PC-9 (cell line): ENCODE measurements around the gene FOXO3. TPM values are rescaled to one million over a fixed set of nuclear protein-coding genes. Genes with fewer than 3 reads are reported as not detected.

Source experiments
- BruUV-seq: library from RNA; stranded (reverse); fragments of 400-500 nt; replicated peaks from 2 replicates; lab custom pipeline; 2021; lab: Mats Ljungman, UMichigan
- CTCF ChIA-PET: fragments of 300-600 bp; sonication (Branson Sonifier 250); formaldehyde crosslinking; loops from one replicate; lab custom pipeline; 2022; ENCODE audit warnings: antibody characterized with exemption; lab: Charles Lee
- POLR2A ChIA-PET: fragments of 300-600 bp; sonication (Branson Sonifier 250); formaldehyde crosslinking; loops from one replicate; lab custom pipeline; 2022; ENCODE audit warnings: antibody characterized with exemption; ENCODE audit not compliant: unreplicated experiment; lab: Charles Lee
- DNase-seq, 2 experiments: peaks; one replicate each; pipeline versions ENCODE4 v3.0.0 to v3.0.0-alpha.2; 2015 to 2022; ENCODE audit warnings: mixed read lengths in 1 of 2
- H2AFZ ChIP-seq: fragments of 200-600 bp; sonication (generic); 2 replicates; pipeline ENCODE4 v1.8.1; 2017; ENCODE audit warnings: antibody characterized with exemption
- H3F3A ChIP-seq: fragments of 200-600 bp; sonication (generic); 2 replicates; pipeline ENCODE4 v1.8.1; 2017; ENCODE audit warnings: antibody characterized with exemption, mild to moderate bottlenecking, low read depth; ENCODE audit not compliant: insufficient read depth
- H3K27ac ChIP-seq: fragments of 200-600 bp; sonication (generic); 2 replicates; pipeline ENCODE4 v1.6.1; 2016; ENCODE audit warnings: mixed run types
- H3K27me3 ChIP-seq: fragments of 200-600 bp; sonication (generic); 2 replicates; pipeline ENCODE4 v1.6.1; 2016; ENCODE audit warnings: low read depth, mixed run types; ENCODE audit not compliant: insufficient read depth
- H3K36me3 ChIP-seq: fragments of 200-600 bp; sonication (generic); 2 replicates; pipeline ENCODE4 v1.6.1; 2016; ENCODE audit warnings: low read depth, mixed run types
- H3K4me1 ChIP-seq: fragments of 200-600 bp; sonication (generic); replicated peaks from 2 replicates; pipeline ENCODE4 v1.6.1; 2016; ENCODE audit warnings: mixed run types; ENCODE audit not compliant: insufficient read depth
- H3K4me2 ChIP-seq: fragments of 200-600 bp; sonication (generic); 2 replicates; pipeline ENCODE4 v1.6.1; 2017; ENCODE audit warnings: mixed run types
- H3K4me3 ChIP-seq: fragments of 200-600 bp; sonication (generic); 2 replicates; pipeline ENCODE4 v1.6.1; 2016; ENCODE audit warnings: mixed run types
- H3K79me2 ChIP-seq: fragments of 200-600 bp; sonication (generic); 2 replicates; pipeline ENCODE4 v1.6.1; 2017; ENCODE audit warnings: low read depth, mixed run types
- H3K9me2 ChIP-seq: fragments of 200-600 bp; sonication (generic); 2 replicates; pipeline ENCODE4 v1.8.1; 2017; ENCODE audit warnings: mild to moderate bottlenecking; ENCODE audit not compliant: insufficient read depth
- H3K9me3 ChIP-seq: fragments of 200-600 bp; sonication (generic); 2 replicates; pipeline ENCODE4 v1.8.1; 2016; ENCODE audit warnings: low read depth; ENCODE audit not compliant: insufficient read depth
- H4K20me1 ChIP-seq: fragments of 200-600 bp; sonication (generic); 2 replicates; pipeline ENCODE4 v1.8.1; 2017; ENCODE audit not compliant: insufficient read depth
- EZH2 ChIP-seq: fragments of 200-600 bp; sonication (generic); IDR thresholded peaks from 2 replicates; pipeline ENCODE4 v1.8.0; 2017; ENCODE audit warnings: antibody characterized with exemption, low read depth
- intact Hi-C: fragments of 100-400 bp; cut with micrococcal nuclease; formaldehyde crosslinking; loops from one replicate; pipeline ENCODE4 v1.10.0; 2022; ENCODE audit not compliant: unreplicated experiment
- total RNA-seq: library from RNA; stranded (reverse); gene quantifications from 2 replicates; pipeline ENCODE4 v1.2.3, GENCODE V29; 2021
- TF ChIP-seq, protein P1 (sequence below): fragments of 200-600 bp; sonication (generic); conservative IDR thresholded peaks from 2 replicates; pipeline ENCODE4 v1.6.1; 2017; ENCODE audit warnings: mixed run types, antibody characterized with exemption, mild to moderate bottlenecking, moderate library complexity

Gene FOXO3
- total RNA-seq, 1 experiment from 2014 or later, result 59.4 TPM

DNA sequence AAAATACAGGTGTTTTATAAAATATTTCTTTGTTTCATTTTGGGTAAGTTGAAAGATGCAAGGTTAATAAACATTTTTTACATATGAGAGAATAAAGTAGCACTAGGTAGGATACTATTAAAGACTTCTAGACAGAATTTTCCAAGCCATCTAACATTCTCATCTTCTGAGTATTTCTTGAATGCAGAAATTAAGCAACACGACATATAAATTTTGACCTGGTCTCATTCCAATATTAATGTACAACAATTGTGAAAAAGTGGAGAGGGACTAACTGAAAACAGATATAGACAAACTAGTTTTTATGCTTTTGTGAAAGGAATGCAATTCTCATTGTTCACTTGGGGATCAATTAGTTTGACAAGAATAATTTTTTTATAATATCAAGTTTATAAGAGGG is 11.5 kb upstream of the FOXO3 start:
- no peaks in the 10 kb centered on the region for H4K20me1 ChIP-seq
- H3F3A ChIP-seq, result no peaks in the 10 kb centered on the region
- intact Hi-C loops, result no loop called here
- H2AFZ ChIP-seq, result no peak overlapping the region
- ChIA-PET POLR2A (no interaction called here), CTCF (no interaction called here)
- no peaks in the 10 kb centered on the region for H3K27me3 ChIP-seq
- BruUV-seq, result no TSS peak
- no peaks in the 10 kb centered on the region for H3K36me3 ChIP-seq
- H3K4me3 ChIP-seq, result no peak overlapping the region
- no peak for DNase-seq
- H3K4me1 ChIP-seq, result no peaks in the 10 kb centered on the region
- H3K9me3 ChIP-seq, result no peaks in the 10 kb centered on the region
- H3K27ac ChIP-seq, result no peak overlapping the region
- H3K79me2 ChIP-seq, result no peaks in the 10 kb centered on the region
- H3K4me2 ChIP-seq, result no peak overlapping the region
- TF ChIP-seq EZH2, result no peak
- TF ChIP-seq, protein P1, sequence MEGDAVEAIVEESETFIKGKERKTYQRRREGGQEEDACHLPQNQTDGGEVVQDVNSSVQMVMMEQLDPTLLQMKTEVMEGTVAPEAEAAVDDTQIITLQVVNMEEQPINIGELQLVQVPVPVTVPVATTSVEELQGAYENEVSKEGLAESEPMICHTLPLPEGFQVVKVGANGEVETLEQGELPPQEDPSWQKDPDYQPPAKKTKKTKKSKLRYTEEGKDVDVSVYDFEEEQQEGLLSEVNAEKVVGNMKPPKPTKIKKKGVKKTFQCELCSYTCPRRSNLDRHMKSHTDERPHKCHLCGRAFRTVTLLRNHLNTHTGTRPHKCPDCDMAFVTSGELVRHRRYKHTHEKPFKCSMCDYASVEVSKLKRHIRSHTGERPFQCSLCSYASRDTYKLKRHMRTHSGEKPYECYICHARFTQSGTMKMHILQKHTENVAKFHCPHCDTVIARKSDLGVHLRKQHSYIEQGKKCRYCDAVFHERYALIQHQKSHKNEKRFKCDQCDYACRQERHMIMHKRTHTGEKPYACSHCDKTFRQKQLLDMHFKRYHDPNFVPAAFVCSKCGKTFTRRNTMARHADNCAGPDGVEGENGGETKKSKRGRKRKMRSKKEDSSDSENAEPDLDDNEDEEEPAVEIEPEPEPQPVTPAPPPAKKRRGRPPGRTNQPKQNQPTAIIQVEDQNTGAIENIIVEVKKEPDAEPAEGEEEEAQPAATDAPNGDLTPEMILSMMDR, result no peak
- no peaks in the 10 kb centered on the region for H3K9me2 ChIP-seq

- no TSS peak for BruUV-seq
- POLR2A ChIA-PET, result no interaction called here
- no peaks in the 10 kb centered on the region for H3F3A ChIP-seq
- TF ChIP-seq, protein P1, result no peak
- TF ChIP-seq EZH2, result no peak
- no peaks in the 10 kb centered on the region for H3K79me2 ChIP-seq
- H2AFZ ChIP-seq, result no peak overlapping the region
- no peaks in the 10 kb centered on the region for H4K20me1 ChIP-seq
- no peak for DNase-seq
- H3K27ac ChIP-seq, result no peak overlapping the region
- H3K36me3 ChIP-seq, result no peaks in the 10 kb centered on the region
- H3K4me2 ChIP-seq, result no peak overlapping the region
- H3K4me1 ChIP-seq, result no peaks in the 10 kb centered on the region
- no peaks in the 10 kb centered on the region for H3K9me2 ChIP-seq
- intact Hi-C loops, result no loop called here
- no peaks in the 10 kb centered on the region for H3K9me3 ChIP-seq
- CTCF ChIA-PET, result no interaction called here
- no peak overlapping the region for H3K4me3 ChIP-seq
- no peaks in the 10 kb centered on the region for H3K27me3 ChIP-seq
Observed at GRCh38 chr6:108549741-108550140, 11.0 kb upstream of the FOXO3 start.

GRCh38 chr6:108550256-108550655 is 10.5 kb upstream of the FOXO3 start:
- Histone ChIP-seq H3F3A (no peaks in the 10 kb centered on the region), H3K4me3 (no peak overlapping the region), H4K20me1 (no peaks in the 10 kb centered on the region), H3K27ac (no peak overlapping the region), H3K79me2 (no peaks in the 10 kb centered on the region), H2AFZ (no peak overlapping the region), H3K9me2 (no peaks in the 10 kb centered on the region), H3K4me2 (no peak overlapping the region), H3K36me3 (no peaks in the 10 kb centered on the region), H3K9me3 (no peaks in the 10 kb centered on the region), H3K4me1 (0 out of 2 replicates have a peak, but pooled peaks cover 3% of the 10 kb centered on the region), H3K27me3 (no peaks in the 10 kb centered on the region)
- TF ChIP-seq EZH2, result no peak
- TF ChIP-seq, protein P1, result no peak
- ChIA-PET CTCF (no interaction called here), POLR2A (no interaction called here)
- no peak for DNase-seq
- BruUV-seq, result no TSS peak
- intact Hi-C loops, result no loop called here
